H1 (cell line): ENCODE measurements around the gene SAXO1. TPM values are rescaled to one million over a fixed set of nuclear protein-coding genes. Genes with fewer than 3 reads are reported as not detected.

Experiments
- CTCF ChIA-PET: fragments of 300-600 bp; sonication (Branson Sonifier 250); formaldehyde crosslinking; loops from one replicate; lab custom pipeline; 2021; ENCODE audit not compliant: partially characterized antibody; lab: Charles Lee
- POLR2A ChIA-PET: fragments of 300-600 bp; sonication (Branson Sonifier 250); formaldehyde crosslinking; loops from one replicate; lab custom pipeline; 2021; ENCODE audit warnings: inconsistent platforms; ENCODE audit not compliant: partially characterized antibody; lab: Charles Lee
- DNase-seq, 2 experiments: peaks; one replicate each; pipeline versions ENCODE4 v3.0.0 to v3.0.0-alpha.2; 2010 to 2022; ENCODE audit warnings: low spot score in 2 of 2, low read depth in 1 of 2, mixed read lengths in 1 of 2
- FAIRE-seq: peaks from 2 replicates; lab custom pipeline; 2011; peaks lifted over from hg19 to GRCh38; lab: Jason Lieb, UNC
- H2AFZ ChIP-seq: 2 replicates; pipeline ENCODE4 v1.8.1; 2012; ENCODE audit warnings: low read length, inconsistent platforms
- H2AK5ac ChIP-seq: 2 replicates; pipeline ENCODE4 v1.6.1; 2013; ENCODE audit warnings: low read depth, low read length
- H2BK120ac ChIP-seq: replicated peaks from 2 replicates; pipeline ENCODE3; 2013; ENCODE audit warnings: low read depth, low read length, inconsistent platforms
- H2BK12ac ChIP-seq: 2 replicates; pipeline ENCODE4 v1.6.1; 2013; ENCODE audit warnings: low read depth, low read length
- H2BK15ac ChIP-seq: 2 replicates; pipeline ENCODE4 v1.6.1; 2013; ENCODE audit warnings: low read length
- H2BK20ac ChIP-seq: 2 replicates; pipeline ENCODE4 v1.6.1; 2013; ENCODE audit warnings: low read length
- H2BK5ac ChIP-seq: 2 replicates; pipeline ENCODE4 v1.6.1; 2013; ENCODE audit warnings: low read depth, low read length
- H3K14ac ChIP-seq: 2 replicates; pipeline ENCODE4 v1.6.1; 2013; ENCODE audit warnings: inconsistent platforms; ENCODE audit not compliant: insufficient read length
- H3K18ac ChIP-seq: 2 replicates; pipeline ENCODE4 v1.6.1; 2013; ENCODE audit warnings: low read length; ENCODE audit errors: extremely low read depth
- H3K23ac ChIP-seq: 2 replicates; pipeline ENCODE4 v1.6.1; 2013; ENCODE audit warnings: inconsistent platforms; ENCODE audit not compliant: insufficient read length
- H3K23me2 ChIP-seq: 2 replicates; pipeline ENCODE4 v1.6.1; 2013; ENCODE audit warnings: low read depth, low read length
- H3K27ac ChIP-seq: 2 replicates; pipeline ENCODE4 v1.6.1; 2011; ENCODE audit warnings: low read depth, low read length, inconsistent platforms
- H3K27me3 ChIP-seq, 4 experiments: replicated peaks in 1 of 4; 1 replicate in 1 of 4; 2 replicates in 3 of 4; pipeline versions ENCODE4 v1.6.1 to v1.8.1; 2011 to 2013; ENCODE audit warnings: low read length in 3 of 4, mild to moderate bottlenecking in 3 of 4, inconsistent platforms in 2 of 4, mixed read lengths in 2 of 4, moderate library complexity in 1 of 4; ENCODE audit not compliant: control insufficient read depth in 3 of 4, insufficient read depth in 3 of 4; ENCODE audit errors: extremely low read depth in 1 of 4
- H3K36me3 ChIP-seq, 4 experiments: 2 replicates each; pipeline versions ENCODE4 v1.6.1 to v1.8.1; 2011 to 2013; ENCODE audit warnings: mild to moderate bottlenecking in 4 of 4, low read length in 3 of 4, moderate library complexity in 2 of 4, control low read depth in 1 of 4, inconsistent platforms in 1 of 4; ENCODE audit not compliant: insufficient read depth in 4 of 4, control insufficient read depth in 2 of 4
- H3K4ac ChIP-seq: replicated peaks from 2 replicates; pipeline ENCODE3; 2013; ENCODE audit warnings: low read length, low read depth, mixed read lengths, inconsistent platforms; ENCODE audit not compliant: insufficient read length
- H3K4me1 ChIP-seq, 4 experiments: replicated peaks in 1 of 4; 1 replicate in 1 of 4; 2 replicates in 3 of 4; pipeline versions ENCODE4 v1.6.1 to v1.8.1; 2011 to 2013; ENCODE audit warnings: low read length in 3 of 4, inconsistent platforms in 2 of 4, mixed read lengths in 1 of 4; ENCODE audit not compliant: insufficient read depth in 4 of 4, control insufficient read depth in 3 of 4
- H3K4me2 ChIP-seq, 2 experiments: 2 replicates each; pipeline versions ENCODE4 v1.6.1 to v1.8.1; 2011 to 2013; ENCODE audit warnings: low read depth in 2 of 2, low read length in 2 of 2, control low read depth in 1 of 2, inconsistent platforms in 1 of 2, mild to moderate bottlenecking in 1 of 2; ENCODE audit not compliant: insufficient read depth in 1 of 2
- H3K4me3 ChIP-seq, 4 experiments: fragments of 200-600, 300-600 bp in 1 of 4; sonication (generic), shearing (Covaris generic), sonication (Bioruptor Twin) in 1 of 4; 2 replicates each; pipeline versions ENCODE4 v1.5.1 to v1.8.1; 2011 to 2016; ENCODE audit warnings: low read length in 4 of 4, low read depth in 3 of 4, control low read depth in 2 of 4, inconsistent platforms in 2 of 4, mild to moderate bottlenecking in 2 of 4, mixed read lengths in 1 of 4, moderate library complexity in 1 of 4; ENCODE audit not compliant: insufficient read depth in 2 of 4; ENCODE audit errors: extremely low read depth in 1 of 4
- H3K56ac ChIP-seq: replicated peaks from 2 replicates; pipeline ENCODE3; 2013; ENCODE audit warnings: low read depth, mild to moderate bottlenecking, mixed read lengths, low read length, inconsistent platforms; ENCODE audit not compliant: insufficient read length
- H3K79me1 ChIP-seq: 2 replicates; pipeline ENCODE4 v1.6.1; 2013; ENCODE audit warnings: low read depth, low read length, control low read depth
- H3K79me2 ChIP-seq, 2 experiments: 2 replicates each; pipeline versions ENCODE4 v1.6.1 to v1.8.1; 2012 to 2013; ENCODE audit warnings: low read length in 2 of 2, mild to moderate bottlenecking in 2 of 2, inconsistent platforms in 1 of 2; ENCODE audit not compliant: insufficient read depth in 2 of 2, control insufficient read depth in 1 of 2
- H3K9ac ChIP-seq, 4 experiments: replicated peaks in 1 of 4; 1 replicate in 1 of 4; 2 replicates in 3 of 4; pipeline versions ENCODE4 v1.6.1 to v1.8.1; 2011 to 2013; ENCODE audit warnings: low read depth in 3 of 4, low read length in 3 of 4, control low read depth in 2 of 4, mild to moderate bottlenecking in 2 of 4, moderate library complexity in 2 of 4, inconsistent platforms in 1 of 4; ENCODE audit errors: extremely low read depth in 1 of 4
- H3K9me3 ChIP-seq, 2 experiments: 2 replicates each; pipeline versions ENCODE4 v1.6.1 to v1.8.1; 2012 to 2013; ENCODE audit warnings: mild to moderate bottlenecking in 2 of 2, moderate library complexity in 2 of 2, control low read depth in 1 of 2, inconsistent platforms in 1 of 2, low read depth in 1 of 2, low read length in 1 of 2, mixed read lengths in 1 of 2; ENCODE audit not compliant: insufficient read depth in 2 of 2
- H4K20me1 ChIP-seq, 2 experiments: replicated peaks in 1 of 2; 2 replicates each; pipeline versions ENCODE3 to v1.8.1; 2011 to 2013; ENCODE audit warnings: inconsistent platforms in 2 of 2, low read length in 2 of 2, mild to moderate bottlenecking in 1 of 2; ENCODE audit not compliant: insufficient read depth in 2 of 2, control insufficient read depth in 1 of 2
- H4K5ac ChIP-seq: 2 replicates; pipeline ENCODE4 v1.6.1; 2013; ENCODE audit warnings: low read length, low read depth, mixed read lengths, inconsistent platforms; ENCODE audit not compliant: insufficient read length
- H4K8ac ChIP-seq: 2 replicates; pipeline ENCODE4 v1.8.0; 2013; ENCODE audit warnings: mild to moderate bottlenecking, moderate library complexity, low read length, inconsistent platforms; ENCODE audit not compliant: insufficient read depth; ENCODE audit errors: extremely low read depth
- H4K91ac ChIP-seq: replicated peaks from 2 replicates; pipeline ENCODE3; 2013; ENCODE audit warnings: low read length, mixed read lengths, inconsistent platforms; ENCODE audit not compliant: insufficient read length
- E2F6 ChIP-seq: IDR thresholded peaks from 2 replicates; pipeline ENCODE4 v1.6.1; 2012; ENCODE audit warnings: inconsistent platforms
- FOSL1 ChIP-seq: IDR thresholded peaks from 2 replicates; pipeline ENCODE4 v1.6.1; 2011; ENCODE audit warnings: mild to moderate bottlenecking, low read depth, low read length, moderate library complexity; ENCODE audit not compliant: insufficient read depth
- HDAC6 ChIP-seq: IDR thresholded peaks from one replicate; pipeline ENCODE4 v1.7.1; 2012; ENCODE audit warnings: low read depth, mild to moderate bottlenecking, inconsistent platforms, low read length, moderate library complexity
- JUND ChIP-seq: IDR thresholded peaks from 2 replicates; pipeline ENCODE4 v1.6.1; 2011; ENCODE audit warnings: mild to moderate bottlenecking, improper control_type of control experiment, low read length
- MAX ChIP-seq: IDR thresholded peaks from 2 replicates; pipeline ENCODE4 v1.6.1; 2012; ENCODE audit warnings: inconsistent platforms
- NANOG ChIP-seq: IDR thresholded peaks from 2 replicates; pipeline ENCODE4 v1.6.1; 2011; ENCODE audit warnings: low read length, low read depth, mild to moderate bottlenecking, inconsistent platforms; ENCODE audit not compliant: insufficient read depth, poor library complexity, severe bottlenecking
- RBBP5 ChIP-seq: IDR thresholded peaks from 2 replicates; pipeline ENCODE4 v1.7.1; 2012; ENCODE audit warnings: low read depth, mild to moderate bottlenecking, inconsistent platforms, low read length, moderate library complexity, borderline replicate concordance
- RNF2 ChIP-seq: fragments of 200-900, 300-1000 bp; sonication (generic); IDR thresholded peaks from 2 replicates; pipeline ENCODE4 v1.7.1; 2016; ENCODE audit warnings: borderline replicate concordance, low read depth, mild to moderate bottlenecking, antibody characterized with exemption, low read length; ENCODE audit not compliant: poor library complexity, severe bottlenecking; ENCODE audit errors: missing control alignments
- SAP30 ChIP-seq: fragments of 300-600 bp; sonication (generic); IDR thresholded peaks from 2 replicates; pipeline ENCODE4 v1.7.1; 2012; ENCODE audit warnings: low read length, moderate library complexity, mild to moderate bottlenecking, inconsistent platforms; ENCODE audit not compliant: insufficient read depth, insufficient replicate concordance
- TCF12 ChIP-seq: IDR thresholded peaks from 2 replicates; pipeline ENCODE4 v1.6.1; 2011; ENCODE audit warnings: low read depth, mild to moderate bottlenecking, low read length
- USF2 ChIP-seq: IDR thresholded peaks from 2 replicates; pipeline ENCODE4 v1.6.1; 2011; ENCODE audit warnings: low read length, improper control_type of control experiment
- WGBS, 2 experiments: shearing (Covaris generic) in 1 of 2; methylation state at CpG; one replicate each; pipeline versions ENCODE4 v1.1.6 to v1.1.7; 2013 to 2015; ENCODE audit warnings: low lambda C conversion rate in 2 of 2, mixed read lengths in 2 of 2, inconsistent platforms in 1 of 2, low coverage in 1 of 2, missing lambda C conversion rate in 1 of 2; ENCODE audit not compliant: insufficient replicate concordance in 2 of 2, insufficient coverage in 1 of 2, insufficient read length in 1 of 2; ENCODE audit errors: extremely low coverage in 1 of 2, missing lambda C conversion rate in 1 of 2; 5-methylcytosine and 5-hydroxymethylcytosine counted together
- polyA plus RNA-seq, 7 experiments: library from polyadenylated mRNA; depleted of rRNA in 3 of 7; stranded (reverse) in 5 of 7; unstranded in 2 of 7; fragments of >200 nt in 5 of 7; fragments of 200-250 nt in 2 of 7; gene quantifications; 1 replicate in 5 of 7; 2 replicates in 1 of 7; 4 replicates in 1 of 7; pipeline versions ENCODE4 v1.2.1 to v1.2.3, GENCODE V29; 2011 to 2013; ENCODE audit warnings: missing spikeins in 2 of 7, mixed read lengths in 2 of 7
- total RNA-seq: library from RNA; stranded (reverse); fragmentation: NEBNext Ultra II Directional; extraction: Animal tissue kit (Norgen Biotek cat#: 25700); gene quantifications from 2 replicates; pipeline ENCODE4 v1.2.1, GENCODE V29; 2021

SAXO1 gene
- total and polyA plus RNA-seq, 2 of the 8 experiments (the other 6 are each of a cell fraction or from before 2014, with no cell fraction given), result 0.11 to 0.20 TPM

GRCh38 chr9:18881758-18882157, 151.3 kb downstream of the SAXO1 start:
- no peaks in the 10 kb centered on the region for H3K36me3 ChIP-seq
- no peak overlapping the region for H2BK5ac ChIP-seq
- no peak overlapping the region for H3K27ac ChIP-seq
- no peak overlapping the region for H2BK15ac ChIP-seq
- H3K14ac ChIP-seq, result no peak overlapping the region
- no peaks in the 10 kb centered on the region for H4K20me1 ChIP-seq
- H3K18ac ChIP-seq, result no peak overlapping the region
- H2BK120ac ChIP-seq, result no peak overlapping the region
- H3K9ac ChIP-seq, result no peak overlapping the region
- no peaks in the 10 kb centered on the region for H3K79me2 ChIP-seq
- CTCF ChIA-PET, result interaction anchor here (1.8 to 2.1 kb wide), 2 partner anchors 9 to 11 kb away, joined by 6 to 8 read pairs; no protein-coding TSS in a partner anchor
- H3K56ac ChIP-seq, result no peak overlapping the region
- FAIRE-seq, result no peak
- no peaks in the 10 kb centered on the region for H3K4me1 ChIP-seq
- no peaks in the 10 kb centered on the region for H3K27me3 ChIP-seq
- no peak overlapping the region for H3K23ac ChIP-seq
- WGBS, 2 experiments, result 87% methylated on average over 2 of the region's 2 CpGs; no CpG with 5 or more reads in 1 of the 2 experiments
- POLR2A ChIA-PET, result no interaction called here
- H4K8ac ChIP-seq, result no peak overlapping the region
- no peak overlapping the region for H2BK20ac ChIP-seq
- no peak overlapping the region for H3K4me2 ChIP-seq
- H4K91ac ChIP-seq, result no peak overlapping the region
- no peak for DNase-seq
- H2BK12ac ChIP-seq, result no peak overlapping the region
- H3K23me2 ChIP-seq, result no peaks in the 10 kb centered on the region
- H3K9me3 ChIP-seq, result peaks cover 0 to 7% of the 10 kb centered on the region in 2 experiments; a peak in 2 of 4 replicates
- H4K5ac ChIP-seq, result no peak overlapping the region
- H2AK5ac ChIP-seq, result no peak overlapping the region
- H3K4ac ChIP-seq, result no peak overlapping the region
- H2AFZ ChIP-seq, result no peak overlapping the region
- no peak overlapping the region for H3K4me3 ChIP-seq
- H3K79me1 ChIP-seq, result no peaks in the 10 kb centered on the region
- no peak for TF ChIP-seq MAX
- no peak for TF ChIP-seq RBBP5
- TF ChIP-seq SAP30, result no peak
- TF ChIP-seq TCF12, result no peak
- TF ChIP-seq NANOG, result no peak
- TF ChIP-seq FOSL1, result no peak
- no peak for TF ChIP-seq USF2
- no peak for TF ChIP-seq HDAC6
- TF ChIP-seq JUND, result no peak
- TF ChIP-seq E2F6, result no peak
- TF ChIP-seq RNF2, result no peak
